ENCODE results near the gene GIMAP8.

- TF ChIP-seq CTCF (IDR thresholded peaks at IDR 0.05): no peak
- no peak for TF ChIP-seq POLR2A (IDR thresholded peaks at IDR 0.05)
Observed at GRCh38 chr7:150444674-150445365, 5.6 kb upstream of the GIMAP8 start.
